ENCODE results near the gene NFE2. TPM values are rescaled to one million over a fixed set of nuclear protein-coding genes. Genes with fewer than 3 reads are reported as not detected.

Gene NFE2
- total RNA-seq (2022; extraction: Qiagen RNA extraction), result 0.07 TPM in 1 of 5 replicates, not detected in the others

GRCh38 chr12:54300732-54301427 is at the start of gene NFE2:
Gene NFE2, minus strand, starts transcription at chr12:54301015. Its CDS starts 5,767 bp downstream, at chr12:54295248.

GRCh38 chr12:54324617-54325441 is 24.0 kb upstream of the NFE2 start, which contains the start of gene COPZ1:
Gene COPZ1, plus strand, starts transcription at chr12:54325131. Its CDS starts 33 bp downstream, at chr12:54325164.

DNA sequence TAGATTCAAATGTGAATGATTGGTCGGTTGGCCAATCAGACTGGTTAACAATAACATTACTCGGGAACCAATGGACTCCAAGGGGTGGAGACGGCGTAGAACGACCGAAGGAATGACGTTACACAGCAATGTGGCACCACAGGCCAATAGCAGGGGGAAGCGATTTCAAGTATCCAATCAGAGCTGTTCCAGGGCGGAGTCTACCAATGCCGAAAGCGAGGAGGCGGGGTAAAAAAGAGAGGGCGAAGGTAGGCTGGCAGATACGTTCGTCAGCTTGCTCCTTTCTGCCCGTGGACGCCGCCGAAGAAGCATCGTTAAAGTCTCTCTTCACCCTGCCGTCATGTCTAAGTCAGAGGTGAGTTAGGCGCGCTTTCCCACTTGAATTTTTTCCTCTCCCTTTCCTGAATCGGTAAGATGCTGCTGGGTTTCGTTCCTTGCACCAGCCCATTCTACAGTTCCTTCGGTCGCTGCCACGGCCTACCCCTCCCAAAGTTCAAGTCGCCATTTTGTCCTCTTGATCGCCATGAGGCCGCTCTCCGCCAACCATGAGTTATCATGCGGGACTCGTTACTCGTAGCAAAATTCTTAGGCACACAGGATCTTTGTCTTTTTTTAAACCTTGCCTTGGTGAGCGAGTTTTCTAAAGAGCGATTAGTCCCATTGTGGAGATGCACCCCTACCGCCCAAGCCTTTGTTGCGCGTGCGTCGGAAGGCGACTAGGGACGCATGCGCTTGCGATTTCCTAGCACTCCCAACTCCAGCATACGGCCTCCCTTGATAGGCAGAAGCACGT is 20.2 kb downstream of the NFE2 start, which contains the start of gene HNRNPA1:
Gene HNRNPA1 (plus strand): TSS at position 259 of the 793 bp plus-strand sequence. CDS start 82 bp downstream, at position 341.

DNA sequence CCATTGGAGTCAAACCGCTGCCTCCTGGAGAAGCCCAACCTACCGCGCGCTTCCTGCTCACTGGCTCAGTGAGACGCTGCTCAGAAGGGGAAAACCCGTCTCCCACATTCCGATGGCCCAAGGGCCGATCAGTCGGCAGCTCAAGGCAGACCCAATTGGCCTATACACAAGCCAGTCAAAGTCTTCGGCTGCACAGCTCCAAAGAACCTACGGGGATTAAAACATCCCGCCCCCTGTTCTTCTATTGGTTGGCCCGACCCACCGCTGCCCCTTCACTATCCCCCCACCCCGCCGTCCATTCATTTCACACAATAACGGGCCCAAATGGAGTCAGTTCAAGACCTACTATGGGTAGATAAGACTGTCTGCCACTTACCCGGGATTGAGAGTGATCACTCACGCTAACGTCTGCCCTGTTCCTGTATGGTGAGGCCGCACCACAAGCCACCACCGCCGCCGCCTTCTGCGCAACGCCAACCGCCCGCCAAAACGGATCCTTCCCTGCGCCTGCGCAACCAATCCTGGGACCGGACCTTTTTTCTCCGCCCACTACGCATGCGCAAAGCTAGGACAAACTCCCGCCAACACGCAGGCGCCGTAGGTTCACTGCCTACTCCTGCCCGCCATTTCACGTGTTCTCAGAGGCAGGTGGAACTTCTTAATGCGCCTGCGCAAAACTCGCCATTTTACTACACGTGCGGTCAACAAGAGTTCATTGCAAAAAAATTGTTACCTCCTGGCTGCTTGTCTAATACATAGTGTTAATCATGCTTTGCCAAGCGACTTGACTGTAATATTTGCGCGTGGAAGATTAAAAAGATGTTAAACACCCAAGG is 21.0 kb downstream of the NFE2 start, which contains the start of gene CBX5:
Gene CBX5 (minus strand): TSS at position 491 of the 836 bp plus-strand sequence. CDS start 22,472 bp downstream, outside the sequence.

Other genes starting within 250 kb of the NFE2 start
- 2.4 to 3.6 TPM (median 3.3 TPM) in 5 replicates for gene HOXC4, start 247.2 kb downstream of the NFE2 start, total RNA-seq (2022; extraction: Qiagen RNA extraction)
- 24.3 to 32.3 TPM (median 29.7 TPM) in 5 replicates for gene SMUG1, start 112.0 kb downstream of the NFE2 start, total RNA-seq (2022; extraction: Qiagen RNA extraction)
- 22.5 to 35.9 TPM (median 31.6 TPM) in 5 replicates for gene CBX5, start 20.9 kb downstream of the NFE2 start, total RNA-seq (2022; extraction: Qiagen RNA extraction)
- gene HNRNPA1, start 20.3 kb downstream of the NFE2 start, total RNA-seq (2022; extraction: Qiagen RNA extraction), result 1,526 to 2,648 TPM (median 1,602 TPM) in 5 replicates
- 226 to 324 TPM (median 231 TPM) in 5 replicates for gene COPZ1, start 24.1 kb upstream of the NFE2 start, total RNA-seq (2022; extraction: Qiagen RNA extraction)
- gene GPR84, start 63.5 kb upstream of the NFE2 start, total RNA-seq (2022; extraction: Qiagen RNA extraction), result 0.05 to 0.13 TPM (median 0.09 TPM) in 3 of 5 replicates, not detected in the others
- 12.3 to 23.4 TPM (median 22.5 TPM) in 5 replicates for gene ZNF385A, start 83.7 kb upstream of the NFE2 start, total RNA-seq (2022; extraction: Qiagen RNA extraction)
- gene ITGA5, start 118.3 kb upstream of the NFE2 start, total RNA-seq (2022; extraction: Qiagen RNA extraction), result 222 to 345 TPM (median 276 TPM) in 5 replicates
- not detected in 5 replicates for gene GTSF1, start 172.6 kb upstream of the NFE2 start, total RNA-seq (2022; extraction: Qiagen RNA extraction)
- not detected in 5 replicates for gene NCKAP1L, start 196.7 kb upstream of the NFE2 start, total RNA-seq (2022; extraction: Qiagen RNA extraction)
- gene PDE1B, start 248.6 kb upstream of the NFE2 start, total RNA-seq (2022; extraction: Qiagen RNA extraction), result 0.04 TPM in 1 of 5 replicates, not detected in the others